Loucy (cell line): ENCODE results near the gene KRT35.

Experiments
- H2AFZ ChIP-seq: fragments of 200-600 bp; sonication (generic); 2 replicates; pipeline ENCODE4 v1.6.0; 2016; ENCODE audit warnings: antibody characterized with exemption, mild to moderate bottlenecking, low read length, moderate library complexity
- H3F3A ChIP-seq: fragments of 200-600 bp; 2 replicates; pipeline ENCODE4 v1.6.0; 2016; ENCODE audit warnings: antibody characterized with exemption, low read depth, mild to moderate bottlenecking
- H3K27me3 ChIP-seq: fragments of 200-600 bp; sonication (generic); 2 replicates; pipeline ENCODE4 v1.6.1; 2014; ENCODE audit warnings: low read length, mild to moderate bottlenecking; ENCODE audit not compliant: insufficient read depth, poor library complexity, severe bottlenecking
- H3K36me3 ChIP-seq: fragments of 200-600 bp; sonication (generic); 2 replicates; pipeline ENCODE4 v1.6.1; 2016; ENCODE audit warnings: low read length; ENCODE audit not compliant: insufficient read depth
- H3K4me1 ChIP-seq: fragments of 200-600 bp; sonication (generic); 2 replicates; pipeline ENCODE4 v1.5.1; 2014; ENCODE audit warnings: low read length, mild to moderate bottlenecking; ENCODE audit not compliant: insufficient read depth, poor library complexity, severe bottlenecking
- H3K4me2 ChIP-seq: fragments of 200-600 bp; sonication (generic); 2 replicates; pipeline ENCODE4 v1.6.0; 2014; ENCODE audit warnings: antibody characterized with exemption, low read length, low read depth, mild to moderate bottlenecking; ENCODE audit not compliant: poor library complexity, severe bottlenecking
- H3K4me3 ChIP-seq: fragments of 200-600 bp; sonication (generic); 2 replicates; pipeline ENCODE4 v1.5.1; 2014; ENCODE audit warnings: low read length, mild to moderate bottlenecking, mixed read lengths; ENCODE audit not compliant: poor library complexity, severe bottlenecking
- H3K79me2 ChIP-seq: fragments of 200-600 bp; sonication (generic); 2 replicates; pipeline ENCODE4 v1.6.1; 2014; ENCODE audit warnings: low read length; ENCODE audit not compliant: insufficient read depth
- H3K9ac ChIP-seq: fragments of 200-600 bp; sonication (generic); 2 replicates; pipeline ENCODE4 v1.6.0; 2014; ENCODE audit warnings: mild to moderate bottlenecking, low read depth, low read length, moderate library complexity; ENCODE audit not compliant: poor library complexity, severe bottlenecking
- H3K9me2 ChIP-seq: fragments of 200-600 bp; sonication (generic); replicated peaks from 2 replicates; pipeline ENCODE4 v1.6.1; 2016; ENCODE audit warnings: low read depth, low read length, mixed read lengths
- H3K9me3 ChIP-seq: fragments of 200-600 bp; sonication (generic); 2 replicates; pipeline ENCODE4 v1.6.1; 2014; ENCODE audit warnings: mild to moderate bottlenecking, antibody characterized with exemption, low read length, low read depth; ENCODE audit not compliant: insufficient read depth
- H4K20me1 ChIP-seq: fragments of 200-600 bp; sonication (generic); 2 replicates; pipeline ENCODE4 v1.6.0; 2014; ENCODE audit warnings: antibody characterized with exemption, low read length, mild to moderate bottlenecking; ENCODE audit not compliant: insufficient read depth, poor library complexity, severe bottlenecking
- EZH2phosphoT487 ChIP-seq: fragments of 200-600 bp; IDR thresholded peaks from 2 replicates; pipeline ENCODE4 v1.6.1; 2018; ENCODE audit warnings: antibody characterized with exemption, mild to moderate bottlenecking, moderate library complexity, borderline replicate concordance
- TF ChIP-seq, protein P1 (sequence below): fragments of 200-600 bp; sonication (generic); conservative IDR thresholded peaks from 2 replicates; pipeline ENCODE4 v1.5.1; 2014; ENCODE audit warnings: mild to moderate bottlenecking, antibody characterized with exemption, low read length

Gene KRT35

DNA sequence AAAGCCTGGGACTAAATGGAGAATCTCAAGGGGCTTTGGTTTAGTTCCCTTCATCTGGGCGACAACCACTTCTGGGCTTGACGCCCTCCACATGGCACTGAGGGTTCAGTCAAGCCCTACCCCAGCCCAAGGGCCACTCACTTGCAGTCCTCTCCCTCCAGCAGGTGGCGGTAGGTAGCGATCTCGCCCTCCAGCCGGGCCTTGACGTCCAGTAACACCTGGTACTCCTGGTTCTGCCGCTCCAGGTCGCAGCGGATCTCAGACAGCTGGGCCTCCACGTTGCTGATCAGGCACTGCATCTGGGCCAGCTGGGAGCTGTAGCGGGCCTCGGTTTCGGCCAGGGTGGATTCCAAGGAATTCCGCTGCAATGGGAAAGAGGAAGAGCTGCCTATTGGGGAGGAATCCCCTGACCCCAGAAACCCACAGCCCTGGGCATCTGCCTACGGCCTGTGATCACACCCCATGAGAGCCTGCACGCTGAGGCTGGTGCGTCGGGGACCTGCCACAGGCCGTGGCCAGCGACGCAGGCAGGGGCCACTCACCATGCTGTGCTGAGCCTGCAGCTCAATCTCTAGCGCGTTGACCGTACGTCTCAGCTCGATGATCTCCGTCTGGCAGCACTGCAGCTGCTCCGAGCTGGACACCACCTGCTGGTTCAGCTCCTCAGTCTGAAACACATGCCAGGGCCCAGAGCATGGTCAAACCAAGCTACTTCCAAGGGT, 6.0 kb upstream of the KRT35 start:
- Histone ChIP-seq H3K4me1 (peaks cover 6% of the 10 kb centered on the region), H3K36me3 (no peaks in the 10 kb centered on the region), H3K79me2 (no peaks in the 10 kb centered on the region)

GRCh38 chr17:41486316-41486715, 5.4 kb upstream of the KRT35 start:
- Histone ChIP-seq H3K9ac (no peak overlapping the region), H3K36me3 (no peaks in the 10 kb centered on the region), H3K9me2 (no peaks in the 10 kb centered on the region), H3F3A (no peaks in the 10 kb centered on the region), H3K4me2 (no peak overlapping the region), H3K79me2 (no peaks in the 10 kb centered on the region), H2AFZ (no peak overlapping the region), H3K9me3 (no peaks in the 10 kb centered on the region), H3K4me1 (peaks cover 6% of the 10 kb centered on the region), H3K4me3 (no peak overlapping the region), H3K27me3 (no peaks in the 10 kb centered on the region), H4K20me1 (no peaks in the 10 kb centered on the region)
- TF ChIP-seq, protein P1, sequence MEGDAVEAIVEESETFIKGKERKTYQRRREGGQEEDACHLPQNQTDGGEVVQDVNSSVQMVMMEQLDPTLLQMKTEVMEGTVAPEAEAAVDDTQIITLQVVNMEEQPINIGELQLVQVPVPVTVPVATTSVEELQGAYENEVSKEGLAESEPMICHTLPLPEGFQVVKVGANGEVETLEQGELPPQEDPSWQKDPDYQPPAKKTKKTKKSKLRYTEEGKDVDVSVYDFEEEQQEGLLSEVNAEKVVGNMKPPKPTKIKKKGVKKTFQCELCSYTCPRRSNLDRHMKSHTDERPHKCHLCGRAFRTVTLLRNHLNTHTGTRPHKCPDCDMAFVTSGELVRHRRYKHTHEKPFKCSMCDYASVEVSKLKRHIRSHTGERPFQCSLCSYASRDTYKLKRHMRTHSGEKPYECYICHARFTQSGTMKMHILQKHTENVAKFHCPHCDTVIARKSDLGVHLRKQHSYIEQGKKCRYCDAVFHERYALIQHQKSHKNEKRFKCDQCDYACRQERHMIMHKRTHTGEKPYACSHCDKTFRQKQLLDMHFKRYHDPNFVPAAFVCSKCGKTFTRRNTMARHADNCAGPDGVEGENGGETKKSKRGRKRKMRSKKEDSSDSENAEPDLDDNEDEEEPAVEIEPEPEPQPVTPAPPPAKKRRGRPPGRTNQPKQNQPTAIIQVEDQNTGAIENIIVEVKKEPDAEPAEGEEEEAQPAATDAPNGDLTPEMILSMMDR, result no peak
- TF ChIP-seq EZH2phosphoT487, result no peak

More for the DNA sequence above, 6.0 kb upstream of the KRT35 start:
- no peaks in the 10 kb centered on the region for H3K9me3 ChIP-seq
- no peak overlapping the region for H3K9ac ChIP-seq
- H3K4me3 ChIP-seq, result no peak overlapping the region
- H3K27me3 ChIP-seq, result no peaks in the 10 kb centered on the region
- H3K4me2 ChIP-seq, result no peak overlapping the region
- no peaks in the 10 kb centered on the region for H3K9me2 ChIP-seq
- no peak overlapping the region for H2AFZ ChIP-seq
- no peaks in the 10 kb centered on the region for H3F3A ChIP-seq
- H4K20me1 ChIP-seq, result no peaks in the 10 kb centered on the region
- TF ChIP-seq, protein P1, result peak; percentile 66
- no peak for TF ChIP-seq EZH2phosphoT487

DNA sequence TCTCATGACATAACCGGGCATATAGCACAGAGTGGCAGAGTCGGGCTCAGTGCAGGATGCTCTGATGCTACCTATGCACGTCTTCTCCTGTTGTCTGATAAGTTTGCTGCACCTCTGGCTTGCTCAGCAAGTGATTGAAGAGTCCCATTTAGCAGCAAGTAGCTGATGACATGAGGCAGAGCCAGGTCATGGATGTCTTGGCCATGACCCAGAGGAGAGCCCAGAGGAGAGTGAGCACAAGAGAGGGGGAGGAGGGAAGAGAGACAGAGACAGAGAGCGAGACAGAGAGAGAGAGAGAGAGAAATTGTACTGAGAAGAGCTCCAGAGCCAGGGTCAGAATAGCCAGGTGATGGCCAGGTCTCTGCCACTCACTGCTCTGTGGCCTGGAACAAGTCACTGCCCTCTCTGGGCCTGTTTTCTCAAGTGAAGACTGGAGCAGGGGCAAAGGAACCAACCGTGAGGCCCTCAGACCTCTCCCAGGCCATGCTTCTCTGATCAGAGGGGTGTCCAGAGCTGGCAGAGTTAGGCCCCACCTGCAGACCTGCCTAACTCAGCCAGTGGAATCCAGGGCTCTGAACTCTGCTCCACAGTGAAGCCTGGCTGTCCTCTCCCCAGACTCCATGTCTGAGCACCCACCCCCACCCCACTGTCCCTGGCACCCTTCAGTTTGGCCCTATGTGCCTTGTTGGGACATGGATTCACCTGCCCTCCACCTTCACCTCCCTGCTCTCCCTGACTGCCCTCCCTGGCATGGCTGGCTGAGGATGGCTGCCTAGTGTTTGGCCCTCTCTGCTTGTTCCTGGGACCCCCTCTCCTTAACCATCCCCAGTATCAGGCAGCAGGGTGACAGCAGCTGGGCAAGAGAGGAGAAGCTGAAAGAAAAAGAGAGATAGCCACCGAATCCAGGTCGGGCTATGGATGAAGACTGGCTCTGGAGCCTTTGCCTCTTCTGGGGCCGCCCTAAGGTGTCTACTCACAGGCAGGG, 4.3 kb upstream of the KRT35 start:
- Histone ChIP-seq H3K9ac (no peak overlapping the region), H3K4me1 (peaks cover 3% of the 10 kb centered on the region), H3K9me3 (no peaks in the 10 kb centered on the region), H3F3A (no peaks in the 10 kb centered on the region), H3K27me3 (no peaks in the 10 kb centered on the region), H3K79me2 (no peaks in the 10 kb centered on the region), H3K36me3 (no peaks in the 10 kb centered on the region), H3K4me3 (no peak overlapping the region), H3K9me2 (no peaks in the 10 kb centered on the region), H4K20me1 (no peaks in the 10 kb centered on the region), H2AFZ (no peak overlapping the region), H3K4me2 (no peak overlapping the region)
- no peak for TF ChIP-seq EZH2phosphoT487
- TF ChIP-seq, protein P1, result no peak
